ENCODE data around the gene DNALI1.

- TF ChIP-seq CTCF (IDR thresholded peaks at IDR 0.05; ENCODE audit: control extremely low read depth in 1 of 3, insufficient read depth in 1 of 3, low read depth in 1 of 3, low read length in 3 of 3) (no peak), POLR2A (IDR thresholded peaks at IDR 0.05; ENCODE audit: control extremely low read depth in 1 of 2, low read depth in 2 of 2, low read length in 2 of 2) (no peak), CHD2 (IDR thresholded peaks at IDR 0.05; ENCODE audit: low read length) (no peak), TCF12 (IDR thresholded peaks at IDR 0.05; ENCODE audit: low read depth, low read length) (no peak), KDM4A (IDR thresholded peaks at IDR 0.05; ENCODE audit: low read depth, low read length, severe bottlenecking) (no peak), CREB1 (IDR thresholded peaks at IDR 0.05) (no peak), RAD21 (IDR thresholded peaks at IDR 0.05 in 1 of 2, conservative IDR thresholded peaks at IDR 0.05 in 1 of 2; ENCODE audit: low read depth in 2 of 2, low read length in 2 of 2) (no peak), KDM1A (IDR thresholded peaks at IDR 0.05; ENCODE audit: borderline replicate concordance, low read length) (no peak), RXRA (IDR thresholded peaks at IDR 0.05; ENCODE audit: insufficient read depth, low read depth, low read length) (no peak), YY1 (IDR thresholded peaks at IDR 0.05; ENCODE audit: low read depth, low read length) (no peak), RFX5 (IDR thresholded peaks at IDR 0.05; ENCODE audit: borderline replicate concordance, low read depth, low read length) (no peak), JUN (IDR thresholded peaks at IDR 0.05; ENCODE audit: low read depth, low read length) (no peak)
These were observed 39.5 kb downstream of the DNALI1 start for GRCh38 chr1:37596182-37596667.
